ENCODE results near the gene PDCD5. TPM values are rescaled to one million over a fixed set of nuclear protein-coding genes. Genes with fewer than 3 reads are reported as not detected.

The PDCD5 gene
- total RNA-seq, 1 experiment from 2014 or later, result 255 TPM

DNA sequence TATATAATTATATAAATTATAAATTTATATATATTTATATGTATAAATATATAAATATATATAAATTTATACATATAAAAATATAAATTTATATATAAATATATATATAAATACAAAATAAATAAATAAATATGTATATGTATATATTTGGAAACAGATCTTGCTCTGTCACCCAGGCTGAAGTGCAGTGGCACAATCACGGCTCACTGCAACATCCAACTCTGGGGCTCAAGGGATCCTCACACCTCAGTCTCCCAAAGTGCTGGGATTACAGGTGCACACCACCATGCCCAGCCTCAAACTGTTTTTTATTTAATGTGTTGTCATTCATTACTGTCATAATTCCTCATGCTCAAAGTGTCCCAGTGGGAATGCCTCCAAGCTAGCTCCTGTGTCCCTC, 25.2 kb upstream of the PDCD5 start:
- H3K9me3 ChIP-seq (ENCODE audit: low read depth, low read length, poor library complexity, severe bottlenecking), result no peaks in the 10 kb centered on the region

GRCh38 chr19:32558607-32559228, 22.3 kb upstream of the PDCD5 start:
- DNase-seq (ENCODE audit: low spot score), result no peak
- no peaks in the 10 kb centered on the region for H3K36me3 ChIP-seq (ENCODE audit: insufficient read depth, low read length, poor library complexity, severe bottlenecking)
- no peak overlapping the region for H3K4me3 ChIP-seq (ENCODE audit: low read depth, low read length, poor library complexity, severe bottlenecking)
- intact Hi-C loops (cut with micrococcal nuclease; ENCODE audit: unreplicated experiment), result no loop called here
- H3K4me1 ChIP-seq (ENCODE audit: insufficient read depth, low read length, poor library complexity, severe bottlenecking), result no peaks in the 10 kb centered on the region
- H3K27me3 ChIP-seq (replicated peaks; ENCODE audit: insufficient read depth, low read depth, low read length, poor library complexity), result no peaks in the 10 kb centered on the region
- CTCF ChIA-PET, result no interaction called here
- POLR2A ChIA-PET (ENCODE audit: low non-redundant PET), result no interaction called here
- TF ChIP-seq, protein P1, sequence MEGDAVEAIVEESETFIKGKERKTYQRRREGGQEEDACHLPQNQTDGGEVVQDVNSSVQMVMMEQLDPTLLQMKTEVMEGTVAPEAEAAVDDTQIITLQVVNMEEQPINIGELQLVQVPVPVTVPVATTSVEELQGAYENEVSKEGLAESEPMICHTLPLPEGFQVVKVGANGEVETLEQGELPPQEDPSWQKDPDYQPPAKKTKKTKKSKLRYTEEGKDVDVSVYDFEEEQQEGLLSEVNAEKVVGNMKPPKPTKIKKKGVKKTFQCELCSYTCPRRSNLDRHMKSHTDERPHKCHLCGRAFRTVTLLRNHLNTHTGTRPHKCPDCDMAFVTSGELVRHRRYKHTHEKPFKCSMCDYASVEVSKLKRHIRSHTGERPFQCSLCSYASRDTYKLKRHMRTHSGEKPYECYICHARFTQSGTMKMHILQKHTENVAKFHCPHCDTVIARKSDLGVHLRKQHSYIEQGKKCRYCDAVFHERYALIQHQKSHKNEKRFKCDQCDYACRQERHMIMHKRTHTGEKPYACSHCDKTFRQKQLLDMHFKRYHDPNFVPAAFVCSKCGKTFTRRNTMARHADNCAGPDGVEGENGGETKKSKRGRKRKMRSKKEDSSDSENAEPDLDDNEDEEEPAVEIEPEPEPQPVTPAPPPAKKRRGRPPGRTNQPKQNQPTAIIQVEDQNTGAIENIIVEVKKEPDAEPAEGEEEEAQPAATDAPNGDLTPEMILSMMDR (conservative IDR thresholded peaks at IDR 0.05; ENCODE audit: low read depth, low read length), result no peak
- no peak for TF ChIP-seq EZH2 (IDR thresholded peaks at IDR 0.05; ENCODE audit: borderline replicate concordance, low read depth, low read length, poor library complexity, severe bottlenecking)
- no peaks in the 10 kb centered on the region for H3K9me3 ChIP-seq (ENCODE audit: low read depth, low read length, poor library complexity, severe bottlenecking)
- no TSS peak for BruUV-seq (replicated peaks)
- no peak overlapping the region for H3K27ac ChIP-seq (ENCODE audit: low read depth, low read length, poor library complexity, severe bottlenecking)

More for the DNA sequence above, 25.2 kb upstream of the PDCD5 start:
- H3K4me3 ChIP-seq (ENCODE audit: low read depth, low read length, poor library complexity, severe bottlenecking), result no peak overlapping the region
- no peaks in the 10 kb centered on the region for H3K4me1 ChIP-seq (ENCODE audit: insufficient read depth, low read length, poor library complexity, severe bottlenecking)
- intact Hi-C loops (cut with micrococcal nuclease; ENCODE audit: unreplicated experiment), result no loop called here
- TF ChIP-seq, protein P1 (conservative IDR thresholded peaks at IDR 0.05; ENCODE audit: low read depth, low read length), result no peak
- no peak for TF ChIP-seq EZH2 (IDR thresholded peaks at IDR 0.05; ENCODE audit: borderline replicate concordance, low read depth, low read length, poor library complexity, severe bottlenecking)
- no TSS peak for BruUV-seq (replicated peaks)
- no peaks in the 10 kb centered on the region for H3K36me3 ChIP-seq (ENCODE audit: insufficient read depth, low read length, poor library complexity, severe bottlenecking)
- CTCF ChIA-PET, result no interaction called here
- H3K27me3 ChIP-seq (replicated peaks; ENCODE audit: insufficient read depth, low read depth, low read length, poor library complexity), result no peaks in the 10 kb centered on the region
- POLR2A ChIA-PET (ENCODE audit: low non-redundant PET), result no interaction called here
- no peak for DNase-seq (ENCODE audit: low spot score)
- H3K27ac ChIP-seq (ENCODE audit: low read depth, low read length, poor library complexity, severe bottlenecking), result no peak overlapping the region

- CTCF ChIA-PET, result no interaction called here
- no peak overlapping the region for H3K27ac ChIP-seq (ENCODE audit: low read depth, low read length, poor library complexity, severe bottlenecking)
- no peak for DNase-seq (ENCODE audit: low spot score)
- no peak overlapping the region for H3K4me3 ChIP-seq (ENCODE audit: low read depth, low read length, poor library complexity, severe bottlenecking)
- no peaks in the 10 kb centered on the region for H3K27me3 ChIP-seq (replicated peaks; ENCODE audit: insufficient read depth, low read depth, low read length, poor library complexity)
- POLR2A ChIA-PET (ENCODE audit: low non-redundant PET), result no interaction called here
- no peaks in the 10 kb centered on the region for H3K4me1 ChIP-seq (ENCODE audit: insufficient read depth, low read length, poor library complexity, severe bottlenecking)
- TF ChIP-seq EZH2 (IDR thresholded peaks at IDR 0.05; ENCODE audit: borderline replicate concordance, low read depth, low read length, poor library complexity, severe bottlenecking), result no peak
- TF ChIP-seq, protein P1 (conservative IDR thresholded peaks at IDR 0.05; ENCODE audit: low read depth, low read length), result no peak
- no peaks in the 10 kb centered on the region for H3K9me3 ChIP-seq (ENCODE audit: low read depth, low read length, poor library complexity, severe bottlenecking)
- intact Hi-C loops (cut with micrococcal nuclease; ENCODE audit: unreplicated experiment), result no loop called here
- BruUV-seq (replicated peaks), result no TSS peak
- H3K36me3 ChIP-seq (ENCODE audit: insufficient read depth, low read length, poor library complexity, severe bottlenecking), result no peaks in the 10 kb centered on the region
Observed at GRCh38 chr19:32563761-32564160, 17.2 kb upstream of the PDCD5 start.

Measured in A673 (cell line).